Spleen (tissue), 7 donors: Measurements from ENCODE around the gene SNX8.

Experiments used
- POLR2A ChIP-seq, 3 donors: fragments of 450-650 bp; IDR thresholded peaks; one replicate each; pipeline ENCODE4 v1.5.1; 2017; ENCODE audit warnings: antibody characterized with exemption in 3 of 3, mild to moderate bottlenecking in 1 of 3
- POLR2AphosphoS5 ChIP-seq, 3 donors: sonication (generic); formaldehyde crosslinking; IDR thresholded peaks; one replicate each; pipeline ENCODE4 v1.5.1; 2017; ENCODE audit warnings: antibody characterized with exemption in 3 of 3
- TF ChIP-seq, protein P1 (sequence below), 11 experiments: fragments of 200-600 bp in 7 of 11; fragments of 450-650 bp in 4 of 11; sonication (generic) in 4 of 11; IDR thresholded peaks in 8 of 11; conservative IDR thresholded peaks in 3 of 11; 1 replicate in 7 of 11; 2 replicates in 4 of 11; pipeline versions ENCODE4 v1.4.0 to v1.8.0; 2016 to 2021; ENCODE audit warnings: antibody characterized with exemption in 11 of 11, inconsistent platforms in 4 of 11, mild to moderate bottlenecking in 1 of 11
- donor health status: DM: no; HTN: no; CAD: no; lungs with moderate emphysema.
- donor health status: DM: no; HTN: no; CAD: no.
- donor health status: DM: no; HTN: no; CAD: no.

- TF ChIP-seq POLR2A (IDR thresholded peaks at IDR 0.05) (no peak), POLR2AphosphoS5 (IDR thresholded peaks at IDR 0.05) (no peak)
- TF ChIP-seq, protein P1, sequence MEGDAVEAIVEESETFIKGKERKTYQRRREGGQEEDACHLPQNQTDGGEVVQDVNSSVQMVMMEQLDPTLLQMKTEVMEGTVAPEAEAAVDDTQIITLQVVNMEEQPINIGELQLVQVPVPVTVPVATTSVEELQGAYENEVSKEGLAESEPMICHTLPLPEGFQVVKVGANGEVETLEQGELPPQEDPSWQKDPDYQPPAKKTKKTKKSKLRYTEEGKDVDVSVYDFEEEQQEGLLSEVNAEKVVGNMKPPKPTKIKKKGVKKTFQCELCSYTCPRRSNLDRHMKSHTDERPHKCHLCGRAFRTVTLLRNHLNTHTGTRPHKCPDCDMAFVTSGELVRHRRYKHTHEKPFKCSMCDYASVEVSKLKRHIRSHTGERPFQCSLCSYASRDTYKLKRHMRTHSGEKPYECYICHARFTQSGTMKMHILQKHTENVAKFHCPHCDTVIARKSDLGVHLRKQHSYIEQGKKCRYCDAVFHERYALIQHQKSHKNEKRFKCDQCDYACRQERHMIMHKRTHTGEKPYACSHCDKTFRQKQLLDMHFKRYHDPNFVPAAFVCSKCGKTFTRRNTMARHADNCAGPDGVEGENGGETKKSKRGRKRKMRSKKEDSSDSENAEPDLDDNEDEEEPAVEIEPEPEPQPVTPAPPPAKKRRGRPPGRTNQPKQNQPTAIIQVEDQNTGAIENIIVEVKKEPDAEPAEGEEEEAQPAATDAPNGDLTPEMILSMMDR (IDR thresholded peaks at IDR 0.05 in 8 of 11, conservative IDR thresholded peaks at IDR 0.05 in 3 of 11): no peak
These were observed 88.4 kb downstream of the SNX8 start for GRCh38 chr7:2225830-2226229.
